Measurements from ENCODE around the gene PRSS38. TPM values are rescaled to one million over a fixed set of nuclear protein-coding genes. Genes with fewer than 3 reads are reported as not detected.

The PRSS38 gene
- polyA plus RNA-seq, 1 donor (not counting 4 experiments of a cell fraction or from before 2014, with no cell fraction given), result not detected

GRCh38 chr1:227768125-227768439 lies 47.4 kb upstream of the PRSS38 start:
- H3K36me3 ChIP-seq (ENCODE audit: control insufficient read depth in 2 of 2, extremely low read depth in 1 of 2, insufficient read depth in 2 of 2, low read length in 2 of 2), result peaks cover 18 to 22% of the 10 kb centered on the region in 2 experiments
- no peaks in the 10 kb centered on the region for H3K27me3 ChIP-seq (ENCODE audit: control insufficient read depth, extremely low read depth, insufficient read depth, low read length)
- H2AFZ ChIP-seq (ENCODE audit: control insufficient read depth, low read length), result no peak overlapping the region
- H3K9me1 ChIP-seq (ENCODE audit: control insufficient read depth, extremely low read depth, insufficient read depth, low read length), result no peaks in the 10 kb centered on the region
- H3K4me3 ChIP-seq (ENCODE audit: control insufficient read depth in 2 of 3, extremely low read depth in 1 of 3, insufficient read depth in 2 of 3, low read depth in 1 of 3, low read length in 3 of 3), result no peak overlapping the region
- H3K9me3 ChIP-seq (ENCODE audit: control insufficient read depth, low read depth, low read length), result no peaks in the 10 kb centered on the region
- H3K4me1 ChIP-seq (ENCODE audit: control insufficient read depth, extremely low read depth, insufficient read depth, low read length), result peaks cover 14% of the 10 kb centered on the region
- FAIRE-seq, result no peak
- dilution Hi-C loops (cut with MboI; ENCODE audit: extremely low pct_ligation_motif_present, low sequenced_read_pairs), result no loop called here
- TF ChIP-seq, protein P1, sequence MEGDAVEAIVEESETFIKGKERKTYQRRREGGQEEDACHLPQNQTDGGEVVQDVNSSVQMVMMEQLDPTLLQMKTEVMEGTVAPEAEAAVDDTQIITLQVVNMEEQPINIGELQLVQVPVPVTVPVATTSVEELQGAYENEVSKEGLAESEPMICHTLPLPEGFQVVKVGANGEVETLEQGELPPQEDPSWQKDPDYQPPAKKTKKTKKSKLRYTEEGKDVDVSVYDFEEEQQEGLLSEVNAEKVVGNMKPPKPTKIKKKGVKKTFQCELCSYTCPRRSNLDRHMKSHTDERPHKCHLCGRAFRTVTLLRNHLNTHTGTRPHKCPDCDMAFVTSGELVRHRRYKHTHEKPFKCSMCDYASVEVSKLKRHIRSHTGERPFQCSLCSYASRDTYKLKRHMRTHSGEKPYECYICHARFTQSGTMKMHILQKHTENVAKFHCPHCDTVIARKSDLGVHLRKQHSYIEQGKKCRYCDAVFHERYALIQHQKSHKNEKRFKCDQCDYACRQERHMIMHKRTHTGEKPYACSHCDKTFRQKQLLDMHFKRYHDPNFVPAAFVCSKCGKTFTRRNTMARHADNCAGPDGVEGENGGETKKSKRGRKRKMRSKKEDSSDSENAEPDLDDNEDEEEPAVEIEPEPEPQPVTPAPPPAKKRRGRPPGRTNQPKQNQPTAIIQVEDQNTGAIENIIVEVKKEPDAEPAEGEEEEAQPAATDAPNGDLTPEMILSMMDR (optimal IDR thresholded peaks at IDR 0.05 in 1 of 3, IDR thresholded peaks at IDR 0.05 in 1 of 3, conservative IDR thresholded peaks at IDR 0.05 in 1 of 3; ENCODE audit: extremely low read depth in 1 of 3, insufficient read depth in 2 of 3, low read length in 3 of 3), result no peak
- TF ChIP-seq EZH2 (IDR thresholded peaks at IDR 0.05; ENCODE audit: low read length), result no peak
- H3K4me2 ChIP-seq (ENCODE audit: control insufficient read depth, extremely low read depth, insufficient read depth, low read depth, low read length), result no peak overlapping the region
- H3K27ac ChIP-seq (ENCODE audit: control insufficient read depth, insufficient read depth, low read length), result no peak overlapping the region
- H3K9ac ChIP-seq (ENCODE audit: control insufficient read depth, extremely low read depth, insufficient read depth, low read length), result no peak overlapping the region
- H3K79me2 ChIP-seq (ENCODE audit: control insufficient read depth, insufficient read depth, low read length), result peaks cover 4% of the 10 kb centered on the region
- H4K20me1 ChIP-seq (ENCODE audit: control insufficient read depth, extremely low read depth, insufficient read depth, low read length), result peaks cover 11% of the 10 kb centered on the region
- DNase-seq (ENCODE audit: low read depth, low spot score), result no peak

- Histone ChIP-seq H3K27ac (ENCODE audit: control insufficient read depth, insufficient read depth, low read length) (no peak overlapping the region), H3K27me3 (ENCODE audit: control insufficient read depth, extremely low read depth, insufficient read depth, low read length) (no peaks in the 10 kb centered on the region), H3K4me1 (ENCODE audit: control insufficient read depth, extremely low read depth, insufficient read depth, low read length) (peaks cover 9% of the 10 kb centered on the region), H3K9me1 (ENCODE audit: control insufficient read depth, extremely low read depth, insufficient read depth, low read length) (no peaks in the 10 kb centered on the region), H2AFZ (ENCODE audit: control insufficient read depth, low read length) (no peak overlapping the region), H3K4me3 (ENCODE audit: control insufficient read depth in 2 of 3, extremely low read depth in 1 of 3, insufficient read depth in 2 of 3, low read depth in 1 of 3, low read length in 3 of 3) (no peak overlapping the region), H3K9ac (ENCODE audit: control insufficient read depth, extremely low read depth, insufficient read depth, low read length) (no peak overlapping the region), H3K36me3 (ENCODE audit: control insufficient read depth in 2 of 2, extremely low read depth in 1 of 2, insufficient read depth in 2 of 2, low read length in 2 of 2) (peaks cover 18 to 22% of the 10 kb centered on the region in 2 experiments), H4K20me1 (ENCODE audit: control insufficient read depth, extremely low read depth, insufficient read depth, low read length) (peaks cover 5% of the 10 kb centered on the region), H3K4me2 (ENCODE audit: control insufficient read depth, extremely low read depth, insufficient read depth, low read depth, low read length) (no peak overlapping the region), H3K9me3 (ENCODE audit: control insufficient read depth, low read depth, low read length) (no peaks in the 10 kb centered on the region), H3K79me2 (ENCODE audit: control insufficient read depth, insufficient read depth, low read length) (peaks cover 4% of the 10 kb centered on the region)
- DNase-seq (ENCODE audit: low read depth, low spot score), result no peak
- TF ChIP-seq, protein P1 (optimal IDR thresholded peaks at IDR 0.05 in 1 of 3, IDR thresholded peaks at IDR 0.05 in 1 of 3, conservative IDR thresholded peaks at IDR 0.05 in 1 of 3; ENCODE audit: extremely low read depth in 1 of 3, insufficient read depth in 2 of 3, low read length in 3 of 3), result no peak
- dilution Hi-C loops (cut with MboI; ENCODE audit: extremely low pct_ligation_motif_present, low sequenced_read_pairs), result no loop called here
- no peak for FAIRE-seq
Measured at GRCh38 chr1:227768640-227769039, 46.8 kb upstream of the PRSS38 start.
